Endodermal cell (in vitro differentiated cells): ENCODE data around the gene LPIN1. TPM values are rescaled to one million over a fixed set of nuclear protein-coding genes. Genes with fewer than 3 reads are reported as not detected.
"Not testable (repeated sequence)": the region's sequence is repeated elsewhere in the genome, so short reads cannot be mapped to it uniquely, and the experiment has no call there.

ENCODE experiments used
- DNase-seq: peaks from one replicate; pipeline ENCODE4 v3.0.0-alpha.2; 2017
- H3K27ac ChIP-seq: 2 replicates; pipeline ENCODE4 v1.5.1; 2013; ENCODE audit warnings: mild to moderate bottlenecking, low read depth, low read length, moderate library complexity
- H3K27me3 ChIP-seq: 2 replicates; pipeline ENCODE4 v1.6.1; 2013; ENCODE audit warnings: mild to moderate bottlenecking, low read length, moderate library complexity; ENCODE audit not compliant: insufficient read depth, control insufficient read depth, poor library complexity, severe bottlenecking
- H3K36me3 ChIP-seq: 2 replicates; pipeline ENCODE4 v1.7.0; 2013; ENCODE audit warnings: mild to moderate bottlenecking, low read length, moderate library complexity; ENCODE audit not compliant: control insufficient read depth, insufficient read depth
- H3K4me1 ChIP-seq: one replicate; pipeline ENCODE4 v1.7.0; 2013; ENCODE audit warnings: low read length; ENCODE audit not compliant: control insufficient read depth, insufficient read depth
- H3K4me3 ChIP-seq: 2 replicates; pipeline ENCODE4 v1.5.1; 2013; ENCODE audit warnings: mild to moderate bottlenecking, low read length, moderate library complexity
- H3K9ac ChIP-seq: 2 replicates; pipeline ENCODE4 v1.6.1; 2013; ENCODE audit warnings: mild to moderate bottlenecking, low read length, moderate library complexity; ENCODE audit not compliant: poor library complexity, severe bottlenecking; ENCODE audit errors: extremely low read depth
- H3K9me3 ChIP-seq: 2 replicates; pipeline ENCODE4 v1.6.1; 2013; ENCODE audit warnings: mild to moderate bottlenecking, low read length, moderate library complexity; ENCODE audit not compliant: control insufficient read depth
- H3K27ac Mint-ChIP-seq: 2 replicates; pipeline ENCODE4 v1.8.0; 2020; ENCODE audit warnings: mixed read lengths
- H3K27me3 Mint-ChIP-seq: 2 replicates; pipeline ENCODE4 v1.8.0; 2021; ENCODE audit warnings: mild to moderate bottlenecking, mixed read lengths; ENCODE audit not compliant: insufficient read depth
- H3K36me3 Mint-ChIP-seq: 2 replicates; pipeline ENCODE4 v1.8.0; 2020; ENCODE audit warnings: low read depth, mixed read lengths
- H3K4me1 Mint-ChIP-seq: 2 replicates; pipeline ENCODE4 v1.8.0; 2020; ENCODE audit warnings: mixed read lengths
- H3K4me3 Mint-ChIP-seq: 2 replicates; pipeline ENCODE4 v1.8.0; 2020; ENCODE audit warnings: mild to moderate bottlenecking, moderate library complexity, mixed read lengths
- H3K9me3 Mint-ChIP-seq: 2 replicates; pipeline ENCODE4 v1.8.0; 2020; ENCODE audit warnings: mild to moderate bottlenecking, mixed read lengths
- WGBS, 2 experiments: methylation state at CpG; one replicate each; pipeline versions ENCODE4 v1.1.5 to v1.1.7; 2013; ENCODE audit warnings: missing lambda C conversion rate in 2 of 2, mixed read lengths in 1 of 2; ENCODE audit not compliant: insufficient coverage in 1 of 2, insufficient read length in 1 of 2; 5-methylcytosine and 5-hydroxymethylcytosine counted together
- total RNA-seq, 2 donors: library from RNA; stranded (reverse); fragmentation: NEBNext Ultra II Directional in 1 of 2; extraction: Animal tissue kit (Norgen Biotek cat#: 25700) in 1 of 2; gene quantifications; 2 replicates in 1 of 2; 3 replicates in 1 of 2; pipeline ENCODE4 v1.2.1, GENCODE V29; 2021
- TF ChIP-seq, protein P1 (sequence below): fragments of 200-600 bp; sonication (generic); conservative IDR thresholded peaks from 2 replicates; pipeline ENCODE4 v1.5.0; 2021; ENCODE audit warnings: antibody characterized with exemption, mild to moderate bottlenecking

Gene LPIN1
- total RNA-seq, 2 donors from 2014 or later, result 23.9 to 24.3 TPM

DNA sequence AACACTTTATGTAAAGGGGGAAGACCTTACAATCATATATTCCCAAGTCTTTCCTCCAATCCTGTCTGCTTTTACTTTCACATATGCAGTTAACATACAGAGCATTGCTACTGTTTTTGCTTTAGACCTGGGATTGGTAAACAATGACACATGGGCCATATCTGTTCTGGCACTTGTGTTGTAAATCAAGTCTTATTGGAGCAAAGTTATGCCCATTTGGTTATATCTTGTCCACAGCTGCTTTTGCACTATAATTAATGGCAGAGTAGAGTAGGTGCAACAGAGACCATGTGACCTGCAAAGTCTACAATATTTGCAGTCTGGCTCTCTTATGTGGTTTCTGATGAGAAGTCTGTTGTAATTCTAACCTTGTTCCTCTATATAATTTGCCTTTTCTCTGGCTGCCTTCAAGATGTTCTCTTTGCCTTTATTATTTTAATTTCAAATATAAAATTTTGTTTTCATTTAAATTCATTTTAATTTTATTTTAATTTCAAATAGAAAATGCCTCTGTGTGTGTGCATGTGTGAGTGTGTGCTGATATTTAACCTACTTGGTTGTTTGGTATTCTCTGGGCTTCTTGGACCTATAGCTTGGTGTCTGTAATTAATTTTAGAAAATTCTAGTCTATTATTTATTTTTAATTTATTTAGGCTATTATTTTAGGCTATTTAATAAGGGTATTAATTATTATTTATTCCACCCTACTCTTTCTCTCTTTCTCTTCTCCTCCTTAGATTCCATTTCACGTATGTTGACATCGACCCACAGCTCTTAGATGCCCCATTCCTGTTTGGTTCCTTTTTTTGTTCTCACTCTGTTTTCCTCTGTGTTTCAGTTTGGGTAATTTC, 16.8 kb upstream of the LPIN1 start:
- no peaks in the 10 kb centered on the region for H3K27me3 ChIP-seq
- WGBS, 2 experiments, result 95 to 100% methylated on average over 1 to 2 of the region's 2 CpGs
- no peak overlapping the region for H3K9ac ChIP-seq
- Mint-ChIP-seq H3K4me3 (no peak overlapping the region), H3K4me1 (no peaks in the 10 kb centered on the region), H3K27me3 (peaks cover 4% of the 10 kb centered on the region), H3K36me3 (no peaks in the 10 kb centered on the region), H3K9me3 (no peaks in the 10 kb centered on the region), H3K27ac (no peak overlapping the region)
- no peaks in the 10 kb centered on the region for H3K9me3 ChIP-seq
- TF ChIP-seq, protein P1, sequence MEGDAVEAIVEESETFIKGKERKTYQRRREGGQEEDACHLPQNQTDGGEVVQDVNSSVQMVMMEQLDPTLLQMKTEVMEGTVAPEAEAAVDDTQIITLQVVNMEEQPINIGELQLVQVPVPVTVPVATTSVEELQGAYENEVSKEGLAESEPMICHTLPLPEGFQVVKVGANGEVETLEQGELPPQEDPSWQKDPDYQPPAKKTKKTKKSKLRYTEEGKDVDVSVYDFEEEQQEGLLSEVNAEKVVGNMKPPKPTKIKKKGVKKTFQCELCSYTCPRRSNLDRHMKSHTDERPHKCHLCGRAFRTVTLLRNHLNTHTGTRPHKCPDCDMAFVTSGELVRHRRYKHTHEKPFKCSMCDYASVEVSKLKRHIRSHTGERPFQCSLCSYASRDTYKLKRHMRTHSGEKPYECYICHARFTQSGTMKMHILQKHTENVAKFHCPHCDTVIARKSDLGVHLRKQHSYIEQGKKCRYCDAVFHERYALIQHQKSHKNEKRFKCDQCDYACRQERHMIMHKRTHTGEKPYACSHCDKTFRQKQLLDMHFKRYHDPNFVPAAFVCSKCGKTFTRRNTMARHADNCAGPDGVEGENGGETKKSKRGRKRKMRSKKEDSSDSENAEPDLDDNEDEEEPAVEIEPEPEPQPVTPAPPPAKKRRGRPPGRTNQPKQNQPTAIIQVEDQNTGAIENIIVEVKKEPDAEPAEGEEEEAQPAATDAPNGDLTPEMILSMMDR, result no peak
- no peaks in the 10 kb centered on the region for H3K36me3 ChIP-seq
- H3K27ac ChIP-seq, result no peak overlapping the region
- H3K4me3 ChIP-seq, result no peak overlapping the region
- no peak for DNase-seq
- H3K4me1 ChIP-seq, result no peaks in the 10 kb centered on the region

DNA sequence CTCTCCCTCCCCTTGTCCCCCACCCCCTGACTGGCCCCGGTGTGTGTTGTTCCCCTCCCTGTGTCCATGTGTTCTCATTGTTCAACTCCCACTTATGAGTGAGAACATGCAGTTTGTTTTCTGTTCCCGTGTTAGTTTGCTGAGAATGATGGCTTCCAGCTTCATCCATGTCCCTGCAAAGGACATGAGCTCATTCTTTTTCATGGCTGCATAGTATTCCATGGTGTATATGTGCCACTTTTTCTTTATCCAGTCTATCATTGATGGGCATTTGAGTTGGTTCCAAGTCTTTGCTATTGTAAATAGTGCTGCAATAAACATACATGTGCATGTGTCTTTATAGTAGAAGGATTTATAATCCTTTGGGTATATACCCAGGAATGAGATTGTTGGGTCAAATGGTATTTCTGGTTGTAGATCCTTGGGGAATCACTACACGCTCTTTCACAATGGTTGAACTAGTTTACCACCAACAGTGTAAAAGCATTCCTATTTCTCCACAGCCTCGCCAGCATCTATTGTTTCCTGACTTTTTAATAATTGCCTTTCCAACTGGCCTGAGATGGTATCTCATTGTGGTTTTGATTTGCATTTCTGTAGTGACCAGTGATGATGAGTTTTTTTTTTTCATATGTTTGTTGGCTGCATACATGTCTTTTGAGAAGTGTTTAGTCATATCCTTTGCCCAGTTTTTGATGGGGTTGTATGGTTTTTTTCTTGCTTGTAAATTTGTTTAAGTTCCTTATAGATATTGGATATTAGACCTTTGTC, 15.0 kb upstream of the LPIN1 start:
- not testable (repeated sequence) for H3K27me3 Mint-ChIP-seq, H3K36me3 ChIP-seq, H3K27ac Mint-ChIP-seq, H3K4me3 ChIP-seq, H3K9me3 Mint-ChIP-seq, H3K4me1 ChIP-seq, H3K9me3 ChIP-seq, H3K27ac ChIP-seq, H3K4me1 Mint-ChIP-seq, DNase-seq, H3K9ac ChIP-seq, H3K36me3 Mint-ChIP-seq, H3K4me3 Mint-ChIP-seq, H3K27me3 ChIP-seq
- WGBS, 2 experiments, result 90 to 97% methylated on average over 3 to 4 of the region's 4 CpGs

DNA sequence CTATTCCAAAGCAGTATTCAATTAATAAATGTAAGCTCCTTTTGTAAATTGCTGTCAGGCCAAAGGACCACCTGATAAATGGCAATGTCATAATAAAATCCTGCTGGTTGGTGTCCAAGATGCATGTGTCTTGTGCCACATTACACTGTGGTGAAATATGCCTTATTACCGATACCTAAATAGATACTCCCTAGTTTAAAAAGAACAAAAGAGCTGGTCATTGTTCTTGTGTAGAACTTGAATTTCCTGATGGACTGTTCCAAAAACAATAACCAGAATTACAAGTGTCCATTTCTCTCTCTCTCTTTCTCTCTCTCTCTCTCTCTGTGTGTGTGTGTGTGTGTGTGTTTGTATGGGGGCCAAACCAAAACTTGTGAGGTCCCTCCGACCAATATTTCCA, 13.8 kb upstream of the LPIN1 start:
- Histone ChIP-seq H3K36me3 (no peaks in the 10 kb centered on the region), H3K9ac (no peak overlapping the region), H3K4me3 (no peak overlapping the region), H3K27me3 (no peaks in the 10 kb centered on the region), H3K4me1 (no peaks in the 10 kb centered on the region), H3K27ac (no peak overlapping the region), H3K9me3 (no peaks in the 10 kb centered on the region)
- peaks cover 2% of the 10 kb centered on the region for H3K27me3 Mint-ChIP-seq
- TF ChIP-seq, protein P1, result no peak
- no peak overlapping the region for H3K27ac Mint-ChIP-seq
- no peak for DNase-seq
- peaks cover 9% of the 10 kb centered on the region for H3K4me1 Mint-ChIP-seq
- H3K9me3 Mint-ChIP-seq, result no peaks in the 10 kb centered on the region
- 95 to 100% methylated on average over 1 to 2 of the region's 2 CpGs for WGBS, 2 experiments
- H3K4me3 Mint-ChIP-seq, result no peak overlapping the region
- no peaks in the 10 kb centered on the region for H3K36me3 Mint-ChIP-seq

DNA sequence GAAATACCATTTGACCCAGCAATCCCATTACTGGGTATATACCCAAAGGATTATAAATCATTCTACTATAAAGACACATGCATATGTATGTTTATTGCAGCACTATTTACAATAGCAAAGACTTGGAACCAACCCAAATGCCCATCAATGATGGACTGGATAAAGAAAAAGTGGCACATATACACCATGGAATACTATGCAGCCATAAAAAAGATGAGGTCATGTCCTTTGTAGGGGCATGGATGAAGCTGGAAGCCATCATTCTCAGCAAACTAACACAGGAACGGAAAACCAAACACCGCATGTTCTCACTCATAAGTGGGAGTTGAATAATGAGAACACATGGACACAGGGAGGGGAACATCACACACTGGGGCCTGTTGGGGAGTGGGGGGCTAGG, 8.6 kb upstream of the LPIN1 start:
- not testable (repeated sequence) for H3K4me3 ChIP-seq, H3K27me3 ChIP-seq, H3K9me3 ChIP-seq

More for the DNA sequence above, 8.6 kb upstream of the LPIN1 start:
- not testable (repeated sequence) for H3K36me3 ChIP-seq, H3K27ac Mint-ChIP-seq, DNase-seq, H3K36me3 Mint-ChIP-seq, H3K9ac ChIP-seq, H3K4me1 ChIP-seq, H3K27me3 Mint-ChIP-seq, H3K4me3 Mint-ChIP-seq, H3K9me3 Mint-ChIP-seq, H3K27ac ChIP-seq
- 93% methylated on average over 2 of the region's 2 CpGs; no CpG with 5 or more reads in 1 of the 2 experiments for WGBS, 2 experiments
- peaks cover 15% of the 10 kb centered on the region for H3K4me1 Mint-ChIP-seq
